ENCODE results near the gene RHBDF2.

GRCh38 chr17:76442341-76443338, 58.6 kb downstream of the RHBDF2 start:
- TF ChIP-seq CTCF (conservative IDR thresholded peaks at IDR 0.05 in 1 of 2, IDR thresholded peaks at IDR 0.05 in 1 of 2; ENCODE audit: extremely low read depth in 1 of 2, insufficient read depth in 1 of 2, low read depth in 1 of 2, low read length in 2 of 2): no peak
- no peak for TF ChIP-seq EZH2 (IDR thresholded peaks at IDR 0.05; ENCODE audit: borderline replicate concordance, low read length)

Data from mammary epithelial cell (primary cell).